ENCODE results near the gene ATP2A2. TPM values are rescaled to one million over a fixed set of nuclear protein-coding genes. Genes with fewer than 3 reads are reported as not detected.

ATP2A2 gene
- total RNA-seq, 4 donors from 2014 or later, result 128 to 185 (median 178) TPM

DNA sequence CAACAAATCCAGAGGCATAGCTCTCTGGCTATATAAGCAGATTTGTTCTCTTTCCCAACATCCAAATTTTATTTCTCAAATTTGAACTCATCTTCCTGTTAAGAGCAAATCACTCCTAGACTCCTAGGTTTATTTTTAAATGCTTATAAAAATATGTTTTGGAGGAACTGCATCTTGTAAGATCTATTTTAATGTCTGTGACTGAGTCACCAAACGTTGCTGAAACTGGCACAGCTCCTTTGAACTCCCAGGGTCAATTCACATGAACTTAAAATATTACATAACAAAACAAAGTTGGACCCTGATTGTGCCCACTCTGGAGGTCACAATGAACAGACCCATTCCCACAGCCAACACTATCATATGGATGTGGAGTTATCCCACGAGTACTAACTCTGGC is 98.6 kb downstream of the ATP2A2 start:
- H3K36me3 ChIP-seq, result peaks cover 0 to 56% (median 27%) of the 10 kb centered on the region in 4 donors
- TF ChIP-seq EP300 (IDR thresholded peaks at IDR 0.05; ENCODE audit: low read depth) (no peak), POLR2AphosphoS5 (IDR thresholded peaks at IDR 0.05) (no peak), POLR2A (IDR thresholded peaks at IDR 0.05) (no peak)
- TF ChIP-seq, protein P1, sequence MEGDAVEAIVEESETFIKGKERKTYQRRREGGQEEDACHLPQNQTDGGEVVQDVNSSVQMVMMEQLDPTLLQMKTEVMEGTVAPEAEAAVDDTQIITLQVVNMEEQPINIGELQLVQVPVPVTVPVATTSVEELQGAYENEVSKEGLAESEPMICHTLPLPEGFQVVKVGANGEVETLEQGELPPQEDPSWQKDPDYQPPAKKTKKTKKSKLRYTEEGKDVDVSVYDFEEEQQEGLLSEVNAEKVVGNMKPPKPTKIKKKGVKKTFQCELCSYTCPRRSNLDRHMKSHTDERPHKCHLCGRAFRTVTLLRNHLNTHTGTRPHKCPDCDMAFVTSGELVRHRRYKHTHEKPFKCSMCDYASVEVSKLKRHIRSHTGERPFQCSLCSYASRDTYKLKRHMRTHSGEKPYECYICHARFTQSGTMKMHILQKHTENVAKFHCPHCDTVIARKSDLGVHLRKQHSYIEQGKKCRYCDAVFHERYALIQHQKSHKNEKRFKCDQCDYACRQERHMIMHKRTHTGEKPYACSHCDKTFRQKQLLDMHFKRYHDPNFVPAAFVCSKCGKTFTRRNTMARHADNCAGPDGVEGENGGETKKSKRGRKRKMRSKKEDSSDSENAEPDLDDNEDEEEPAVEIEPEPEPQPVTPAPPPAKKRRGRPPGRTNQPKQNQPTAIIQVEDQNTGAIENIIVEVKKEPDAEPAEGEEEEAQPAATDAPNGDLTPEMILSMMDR (IDR thresholded peaks at IDR 0.05), result no peak
- peaks cover 0 to 3% (median 0%) of the 10 kb centered on the region in 4 donors for H3K4me1 ChIP-seq
- 20 to 73% methylated on average over 1 to 2 of the region's 2 CpGs for WGBS, 2 donors (ENCODE audit: low coverage in 1 of 2)
- intact Hi-C loops (cut with DNase I; ENCODE audit: low total_unique reads), result no loop called here
- H3K9me3 ChIP-seq, result no peaks in the 10 kb centered on the region
- no peak overlapping the region for H3K4me3 ChIP-seq
- H3K27me3 ChIP-seq, result no peaks in the 10 kb centered on the region
- in situ Hi-C loops (cut with MboI; ENCODE audit: low pct_ligation_motif_present in 1 of 4, low pct_unique_long_range_greater_than_20kb in 1 of 4, low sequenced_read_pairs in 3 of 4), result no loop called here
- peak overlapping the region in 2 of 4 donors; percentile 18 to 25 for H3K27ac ChIP-seq
- DNase-seq, result no peak

- Histone ChIP-seq H3K4me1 (peaks cover 0 to 3% (median 1%) of the 10 kb centered on the region in 4 donors), H3K4me3 (no peak overlapping the region), H3K36me3 (peaks cover 0 to 56% (median 24%) of the 10 kb centered on the region in 4 donors), H3K9me3 (no peaks in the 10 kb centered on the region), H3K27me3 (no peaks in the 10 kb centered on the region), H3K27ac (no peak overlapping the region)
- intact Hi-C loops (cut with DNase I; ENCODE audit: low total_unique reads) (no loop called here), in situ Hi-C loops (cut with MboI; ENCODE audit: low pct_ligation_motif_present in 1 of 4, low pct_unique_long_range_greater_than_20kb in 1 of 4, low sequenced_read_pairs in 3 of 4) (no loop called here)
- DNase-seq, result no peak
- TF ChIP-seq EP300 (IDR thresholded peaks at IDR 0.05; ENCODE audit: low read depth), result no peak
- TF ChIP-seq, protein P1 (IDR thresholded peaks at IDR 0.05), result no peak
- TF ChIP-seq POLR2A (IDR thresholded peaks at IDR 0.05), result no peak
- no peak for TF ChIP-seq POLR2AphosphoS5 (IDR thresholded peaks at IDR 0.05)
- WGBS, 2 donors (ENCODE audit: low coverage in 1 of 2), result 83 to 100% methylated on average over 2 to 4 of the region's 4 CpGs
These were observed 101.6 kb downstream of the ATP2A2 start for GRCh38 chr12:110382683-110383082.

Small RNA genes lying within 50 kb of the gene (small RNA-seq; reads per million reads assigned to genes)
- gene RN7SL769P, result 0 reads per million in 4 donors

Other genes with a start within 250 kb of the ATP2A2 start
- 10 to 100 TPM in 2 of 4 donors, 1 to 10 TPM in 1, not detected in 1; 9.3 to 11.0 (median 10.1) TPM for gene C12orf76, start 232.7 kb upstream of the ATP2A2 start, total RNA-seq
- gene IFT81, start 156.9 kb upstream of the ATP2A2 start, total RNA-seq, result 10 to 100 TPM in 1 of 4 donors, 1 to 10 TPM in 3; 2.6 to 14.8 (median 6.4) TPM
- 100 to 1,000 TPM in 1 of 4 donors, 10 to 100 TPM in 3; 16.8 to 127 (median 31.4) TPM for gene ANAPC7, start 122.5 kb downstream of the ATP2A2 start, total RNA-seq
- 100 to 1,000 TPM in 3 of 4 donors, 10 to 100 TPM in 1; 27.9 to 429 (median 262) TPM for gene ARPC3, start 169.1 kb downstream of the ATP2A2 start, total RNA-seq
- gene GPN3, start 187.0 kb downstream of the ATP2A2 start, total RNA-seq, result 1 to 10 TPM in 3 of 4 donors, not detected in 1; 6.1 to 9.2 (median 8.8) TPM
- gene FAM216A, start 187.6 kb downstream of the ATP2A2 start, total RNA-seq, result 1 to 10 TPM in 3 of 4 donors, not detected in 1; 1.2 to 6.7 (median 1.6) TPM
- gene VPS29, start 220.9 kb downstream of the ATP2A2 start, total RNA-seq, result 100 to 1,000 TPM in 2 of 4 donors, 10 to 100 TPM in 2; 16.3 to 142 (median 79.3) TPM
- under 1 TPM in 2 of 4 donors, not detected in 2; 0.27 to 0.32 TPM for gene RAD9B, start 221.1 kb downstream of the ATP2A2 start, total RNA-seq